Brain microvascular endothelial cell (primary cell): ENCODE measurements around the gene LRRC28.
A peak's percentile ranks its signal among the peaks of the same experiment; 100 is the strongest.

Experiments
- DNase-seq: peaks from one replicate; pipeline ENCODE4 v3.0.0-alpha.2; 2020
- H3K27ac ChIP-seq: fragments of 250-450 bp; sonication (Bioruptor Pico); 2 replicates; pipeline ENCODE4 v1.5.1; 2020; ENCODE audit warnings: mild to moderate bottlenecking, moderate library complexity
- H3K27me3 ChIP-seq: fragments of 250-450 bp; sonication (Bioruptor Pico); replicated peaks from 2 replicates; pipeline ENCODE4 v1.5.1; 2020; ENCODE audit warnings: mild to moderate bottlenecking
- H3K36me3 ChIP-seq: fragments of 250-450 bp; sonication (Bioruptor Pico); replicated peaks from 2 replicates; pipeline ENCODE4 v1.5.1; 2020; ENCODE audit warnings: mild to moderate bottlenecking
- H3K4me3 ChIP-seq: 2 replicates; pipeline ENCODE4 v1.5.1; 2011; ENCODE audit warnings: low read depth, mild to moderate bottlenecking, control low read depth, low read length, moderate library complexity
- in situ Hi-C: cut with HindIII; loops from 2 replicates; pipeline ENCODE4 v1.10.0; 2017; ENCODE audit warnings: low sequenced_read_pairs, low pct_ligation_motif_present
- TF ChIP-seq, protein P1 (sequence below): IDR thresholded peaks from 2 replicates; pipeline ENCODE4 v1.5.1; 2011; ENCODE audit warnings: low read depth, mild to moderate bottlenecking, moderate library complexity, low read length, control low read depth, inconsistent platforms; ENCODE audit errors: missing control alignments

The LRRC28 gene

DNA sequence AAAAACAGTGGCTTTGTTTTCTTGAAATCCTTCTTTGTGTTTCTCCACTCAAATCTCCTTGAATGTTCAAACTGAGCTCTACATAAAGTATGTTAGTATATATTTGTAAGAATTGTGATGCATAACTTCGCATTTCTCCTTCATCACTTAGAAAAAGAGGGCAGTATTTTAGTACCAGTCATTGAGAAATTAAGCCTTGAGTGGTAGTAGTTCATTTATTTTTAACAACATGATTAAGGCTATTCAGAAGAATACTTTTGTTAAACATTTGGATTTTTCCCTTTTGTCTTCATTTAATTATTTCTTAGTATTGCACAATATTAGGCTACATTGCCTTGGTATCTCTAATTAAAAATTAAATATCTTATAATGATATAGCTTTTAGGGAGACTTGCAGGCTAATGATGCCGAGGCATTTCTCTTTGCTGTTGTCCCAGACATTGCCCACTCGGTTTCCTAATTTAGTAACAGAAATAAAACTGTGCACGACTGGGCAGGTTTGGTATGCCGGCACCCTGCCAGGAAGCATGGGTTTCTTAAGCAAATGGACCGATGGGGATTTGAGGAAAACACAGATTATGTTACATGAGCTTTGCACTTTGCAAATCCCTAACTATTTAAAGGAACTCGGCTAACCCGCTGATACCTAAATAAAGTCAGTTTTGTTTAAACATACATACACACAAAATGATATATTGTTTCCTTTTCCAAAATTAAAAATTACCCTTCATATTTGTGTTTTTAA lies 54.7 kb downstream of the LRRC28 start:
- Histone ChIP-seq H3K36me3 (no peaks in the 10 kb centered on the region), H3K4me3 (no peak overlapping the region), H3K27ac (no peak overlapping the region), H3K27me3 (no peaks in the 10 kb centered on the region)
- peak; percentile 57 for DNase-seq
- in situ Hi-C loops: no loop called here
- TF ChIP-seq, protein P1, sequence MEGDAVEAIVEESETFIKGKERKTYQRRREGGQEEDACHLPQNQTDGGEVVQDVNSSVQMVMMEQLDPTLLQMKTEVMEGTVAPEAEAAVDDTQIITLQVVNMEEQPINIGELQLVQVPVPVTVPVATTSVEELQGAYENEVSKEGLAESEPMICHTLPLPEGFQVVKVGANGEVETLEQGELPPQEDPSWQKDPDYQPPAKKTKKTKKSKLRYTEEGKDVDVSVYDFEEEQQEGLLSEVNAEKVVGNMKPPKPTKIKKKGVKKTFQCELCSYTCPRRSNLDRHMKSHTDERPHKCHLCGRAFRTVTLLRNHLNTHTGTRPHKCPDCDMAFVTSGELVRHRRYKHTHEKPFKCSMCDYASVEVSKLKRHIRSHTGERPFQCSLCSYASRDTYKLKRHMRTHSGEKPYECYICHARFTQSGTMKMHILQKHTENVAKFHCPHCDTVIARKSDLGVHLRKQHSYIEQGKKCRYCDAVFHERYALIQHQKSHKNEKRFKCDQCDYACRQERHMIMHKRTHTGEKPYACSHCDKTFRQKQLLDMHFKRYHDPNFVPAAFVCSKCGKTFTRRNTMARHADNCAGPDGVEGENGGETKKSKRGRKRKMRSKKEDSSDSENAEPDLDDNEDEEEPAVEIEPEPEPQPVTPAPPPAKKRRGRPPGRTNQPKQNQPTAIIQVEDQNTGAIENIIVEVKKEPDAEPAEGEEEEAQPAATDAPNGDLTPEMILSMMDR: no peak

DNA sequence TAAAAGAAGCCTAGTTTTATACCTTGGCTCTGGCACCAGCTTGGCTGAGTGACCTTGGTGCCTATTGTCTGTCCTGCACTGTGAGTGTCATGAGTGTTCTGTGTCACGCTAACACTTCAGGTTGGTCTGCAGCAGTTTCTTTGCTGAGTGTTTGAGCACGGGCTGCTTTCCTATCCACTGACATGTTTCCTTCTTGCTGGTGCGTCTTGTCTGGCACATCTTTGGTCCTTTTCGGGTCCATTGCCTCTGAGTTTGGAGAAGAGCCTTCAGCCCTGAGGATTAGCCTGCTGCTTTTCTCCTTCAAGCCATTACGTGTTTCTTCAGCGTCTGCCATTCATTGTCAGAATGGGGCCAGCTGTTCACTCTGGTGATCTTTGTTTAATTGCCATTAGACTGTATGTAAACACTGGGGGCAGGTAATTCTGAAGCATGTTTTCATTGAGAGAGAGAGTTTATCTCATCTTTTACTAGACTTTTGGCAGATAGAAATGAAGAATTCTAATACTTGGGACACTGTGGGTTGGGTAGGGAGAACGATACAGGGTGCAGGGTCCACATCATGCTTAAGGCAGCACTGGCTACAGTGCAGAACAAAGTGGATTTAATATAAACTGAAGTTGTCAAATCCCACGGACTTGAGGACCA lies 55.5 kb downstream of the LRRC28 start:
- Histone ChIP-seq H3K27ac (no peak overlapping the region), H3K27me3 (no peaks in the 10 kb centered on the region), H3K36me3 (no peaks in the 10 kb centered on the region), H3K4me3 (no peak overlapping the region)
- TF ChIP-seq, protein P1: no peak
- DNase-seq: no peak
- in situ Hi-C loops: no loop called here

DNA sequence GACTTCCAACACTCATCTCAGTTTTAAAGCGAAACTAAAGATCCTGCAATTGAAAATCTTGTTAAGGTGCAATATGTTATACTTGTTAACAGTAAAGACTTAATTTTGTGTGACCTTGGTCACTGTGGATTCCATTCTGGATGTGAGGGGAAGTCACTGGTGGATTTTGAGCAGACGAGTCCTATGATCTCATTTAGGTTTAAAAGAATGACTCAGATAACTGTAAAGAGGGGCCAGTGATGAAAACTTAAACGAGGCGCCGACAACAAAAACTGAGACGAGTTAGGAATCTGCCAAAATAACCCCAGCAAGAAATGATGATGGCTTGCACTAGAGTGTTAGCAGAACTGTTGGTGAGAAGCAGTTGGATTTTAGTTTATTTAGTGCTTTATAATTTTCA lies 56.5 kb downstream of the LRRC28 start:
- H3K36me3 ChIP-seq: no peaks in the 10 kb centered on the region
- no peak for DNase-seq
- no peaks in the 10 kb centered on the region for H3K27me3 ChIP-seq
- H3K4me3 ChIP-seq: no peak overlapping the region
- no peak overlapping the region for H3K27ac ChIP-seq
- TF ChIP-seq, protein P1: no peak
- in situ Hi-C loops: no loop called here

DNA sequence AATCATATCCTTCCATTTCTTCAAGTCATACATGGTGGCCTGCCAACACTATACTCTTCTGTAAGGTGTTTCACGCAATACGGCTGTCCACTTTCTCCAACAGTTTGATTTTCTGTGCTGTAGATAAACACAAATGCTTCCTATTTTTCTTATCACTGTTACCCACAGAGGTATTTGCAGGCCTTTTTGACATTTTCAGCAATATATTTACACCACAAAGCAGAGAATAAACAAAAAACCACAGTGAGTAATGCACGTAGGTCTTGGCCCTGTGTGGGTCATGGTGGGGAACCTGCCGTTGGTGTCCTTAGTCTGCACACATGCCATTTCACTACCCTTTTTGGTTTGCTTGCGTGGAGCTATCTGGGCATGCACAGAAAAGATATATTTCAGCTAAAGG lies 59.5 kb downstream of the LRRC28 start:
- H3K4me3 ChIP-seq: no peak overlapping the region
- H3K27me3 ChIP-seq: no peaks in the 10 kb centered on the region
- no peak for DNase-seq
- no peaks in the 10 kb centered on the region for H3K36me3 ChIP-seq
- in situ Hi-C loops: no loop called here
- no peak overlapping the region for H3K27ac ChIP-seq
- TF ChIP-seq, protein P1: no peak

DNA sequence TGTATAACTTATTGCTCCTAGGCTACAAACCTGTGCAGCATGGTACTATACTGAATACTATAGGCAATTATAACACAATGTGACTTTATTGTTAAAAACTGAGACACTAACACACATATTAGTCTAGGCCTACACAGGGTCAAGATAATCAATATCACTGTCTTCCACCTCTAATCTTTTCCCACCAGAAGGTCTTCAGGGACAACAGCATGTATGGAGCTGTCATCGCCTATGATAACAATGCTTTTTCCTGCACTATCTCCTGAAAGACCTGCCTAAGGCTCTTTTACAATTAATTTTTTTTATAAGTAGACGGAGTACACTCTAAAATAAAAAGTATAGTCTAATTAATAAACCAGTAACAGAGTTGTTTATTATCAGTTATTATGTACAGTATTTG lies 60.9 kb downstream of the LRRC28 start:
- H3K4me3 ChIP-seq: no peak overlapping the region
- H3K36me3 ChIP-seq: no peaks in the 10 kb centered on the region
- no peaks in the 10 kb centered on the region for H3K27me3 ChIP-seq
- H3K27ac ChIP-seq: no peak overlapping the region
- DNase-seq: no peak
- TF ChIP-seq, protein P1: no peak
- in situ Hi-C loops: no loop called here

DNA sequence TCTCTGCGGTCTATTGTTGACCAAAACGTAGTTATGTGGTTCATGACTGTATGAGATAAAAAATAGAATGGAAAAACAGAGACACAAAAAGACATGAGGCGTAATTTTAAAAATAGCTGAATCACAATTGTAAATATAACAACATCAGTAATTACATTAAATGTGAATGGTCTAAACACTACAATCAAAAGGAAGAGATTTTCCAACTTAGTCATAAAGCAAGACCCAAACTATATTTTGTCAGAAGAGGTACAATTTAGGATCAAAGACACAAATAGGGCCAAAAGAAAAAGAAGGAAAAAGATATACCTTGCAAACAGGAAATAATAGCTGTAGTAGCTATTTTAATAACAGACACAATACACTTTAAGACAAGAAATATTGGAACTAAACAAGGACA lies 61.5 kb downstream of the LRRC28 start:
- Histone ChIP-seq H3K36me3 (no peaks in the 10 kb centered on the region), H3K27me3 (no peaks in the 10 kb centered on the region), H3K4me3 (no peak overlapping the region), H3K27ac (no peak overlapping the region)
- TF ChIP-seq, protein P1: no peak
- in situ Hi-C loops: no loop called here
- no peak for DNase-seq
